BE2C (cell line): ENCODE measurements around the gene ZBTB25.

Experiments used
- DNase-seq: peaks from one replicate; pipeline ENCODE4 v3.0.0-alpha.2; 2020
- H3K27me3 ChIP-seq: fragments of 250-450 bp; sonication (Bioruptor Pico); 2 replicates; pipeline ENCODE4 v1.5.1; 2020; ENCODE audit warnings: mild to moderate bottlenecking
- H3K36me3 ChIP-seq: fragments of 250-450 bp; sonication (Bioruptor Pico); 2 replicates; pipeline ENCODE4 v1.5.1; 2020; ENCODE audit warnings: mild to moderate bottlenecking
- H3K4me1 ChIP-seq: fragments of 250-450 bp; sonication (Bioruptor Pico); 2 replicates; pipeline ENCODE4 v1.5.1; 2020
- H3K4me3 ChIP-seq: 2 replicates; pipeline ENCODE4 v1.5.1; 2011; ENCODE audit warnings: low read depth, low read length
- H3K9me3 ChIP-seq: fragments of 250-450 bp; sonication (Bioruptor Pico); 2 replicates; pipeline ENCODE4 v1.5.1; 2020
- TF ChIP-seq, protein P1 (sequence below): IDR thresholded peaks from 2 replicates; pipeline ENCODE4 v1.5.1; 2012; ENCODE audit warnings: mild to moderate bottlenecking, low read depth, low read length

The ZBTB25 gene

GRCh38 chr14:64516969-64517368 lies 13.3 kb upstream of the ZBTB25 start:
- peaks cover 4% of the 10 kb centered on the region; the same call in 1 of the 2 replicates for H3K4me1 ChIP-seq
- TF ChIP-seq, protein P1, sequence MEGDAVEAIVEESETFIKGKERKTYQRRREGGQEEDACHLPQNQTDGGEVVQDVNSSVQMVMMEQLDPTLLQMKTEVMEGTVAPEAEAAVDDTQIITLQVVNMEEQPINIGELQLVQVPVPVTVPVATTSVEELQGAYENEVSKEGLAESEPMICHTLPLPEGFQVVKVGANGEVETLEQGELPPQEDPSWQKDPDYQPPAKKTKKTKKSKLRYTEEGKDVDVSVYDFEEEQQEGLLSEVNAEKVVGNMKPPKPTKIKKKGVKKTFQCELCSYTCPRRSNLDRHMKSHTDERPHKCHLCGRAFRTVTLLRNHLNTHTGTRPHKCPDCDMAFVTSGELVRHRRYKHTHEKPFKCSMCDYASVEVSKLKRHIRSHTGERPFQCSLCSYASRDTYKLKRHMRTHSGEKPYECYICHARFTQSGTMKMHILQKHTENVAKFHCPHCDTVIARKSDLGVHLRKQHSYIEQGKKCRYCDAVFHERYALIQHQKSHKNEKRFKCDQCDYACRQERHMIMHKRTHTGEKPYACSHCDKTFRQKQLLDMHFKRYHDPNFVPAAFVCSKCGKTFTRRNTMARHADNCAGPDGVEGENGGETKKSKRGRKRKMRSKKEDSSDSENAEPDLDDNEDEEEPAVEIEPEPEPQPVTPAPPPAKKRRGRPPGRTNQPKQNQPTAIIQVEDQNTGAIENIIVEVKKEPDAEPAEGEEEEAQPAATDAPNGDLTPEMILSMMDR: no peak
- H3K9me3 ChIP-seq: no peaks in the 10 kb centered on the region
- DNase-seq: no peak
- H3K27me3 ChIP-seq: no peaks in the 10 kb centered on the region
- peaks cover 12% of the 10 kb centered on the region for H3K36me3 ChIP-seq
- H3K4me3 ChIP-seq: no peak overlapping the region

GRCh38 chr14:64515053-64515452 lies 11.4 kb upstream of the ZBTB25 start:
- no peaks in the 10 kb centered on the region for H3K9me3 ChIP-seq
- TF ChIP-seq, protein P1: no peak
- peaks cover 15% of the 10 kb centered on the region; the same call in 1 of the 2 replicates for H3K4me1 ChIP-seq
- DNase-seq: no peak
- no peak overlapping the region for H3K4me3 ChIP-seq
- H3K27me3 ChIP-seq: no peaks in the 10 kb centered on the region
- H3K36me3 ChIP-seq: peaks cover 2% of the 10 kb centered on the region; the same call in 1 of the 2 replicates

GRCh38 chr14:64513271-64513670 lies 9.6 kb upstream of the ZBTB25 start:
- peaks cover 16% of the 10 kb centered on the region; the same call in 1 of the 2 replicates for H3K4me1 ChIP-seq

DNA sequence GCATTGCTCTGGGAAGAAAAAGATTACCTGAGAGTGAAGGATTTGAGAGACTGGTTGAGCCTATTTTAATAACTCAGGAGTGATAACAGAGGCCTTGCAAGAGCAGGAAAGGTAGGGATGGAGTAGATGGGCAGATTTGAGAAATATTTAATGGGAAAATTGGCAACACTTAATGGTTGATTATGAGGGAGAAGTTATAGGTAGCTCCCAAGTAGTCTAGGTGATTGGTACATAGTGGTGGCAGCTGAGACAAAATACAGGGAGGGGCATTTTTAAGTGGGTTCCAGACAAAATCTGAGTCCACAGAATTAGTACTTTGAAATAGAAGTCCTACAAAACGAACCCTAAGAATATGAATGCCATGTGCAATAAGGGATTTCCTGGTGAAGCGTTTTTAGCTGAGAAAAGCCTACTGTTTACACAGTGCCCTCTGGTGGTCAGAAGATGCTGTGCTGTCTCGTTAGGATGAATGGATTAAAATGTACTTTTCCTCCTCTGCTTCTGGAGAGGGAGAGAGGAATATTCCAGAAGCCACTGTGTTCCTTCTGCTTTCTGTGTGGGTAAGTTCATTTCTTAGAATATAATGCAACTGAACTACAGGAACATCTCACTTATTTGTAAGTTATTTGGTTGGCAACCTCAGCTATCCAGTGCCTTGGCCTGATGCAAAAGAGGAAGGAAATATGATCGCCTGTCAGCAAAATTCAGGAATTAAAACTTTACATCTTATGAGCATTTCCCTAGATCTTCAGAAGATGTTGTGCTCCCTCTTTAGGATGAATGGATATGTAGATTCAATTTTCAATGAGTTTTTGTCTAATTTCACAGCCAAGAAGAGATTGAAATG lies 7.4 kb upstream of the ZBTB25 start:
- TF ChIP-seq, protein P1: peak; percentile 99
- H3K27me3 ChIP-seq: no peaks in the 10 kb centered on the region
- DNase-seq: peak; percentile 72
- H3K36me3 ChIP-seq: peaks cover 2% of the 10 kb centered on the region; the same call in 1 of the 2 replicates
- H3K4me1 ChIP-seq: peaks cover 22% of the 10 kb centered on the region; the same call in 1 of the 2 replicates
- no peaks in the 10 kb centered on the region for H3K9me3 ChIP-seq
- H3K4me3 ChIP-seq: no peak overlapping the region

More at GRCh38 chr14:64513271-64513670, 9.6 kb upstream of the ZBTB25 start:
- Histone ChIP-seq H3K4me3 (no peak overlapping the region), H3K27me3 (no peaks in the 10 kb centered on the region), H3K36me3 (peaks cover 2% of the 10 kb centered on the region; the same call in 1 of the 2 replicates), H3K9me3 (no peaks in the 10 kb centered on the region)
- TF ChIP-seq, protein P1: no peak
- no peak for DNase-seq

DNA sequence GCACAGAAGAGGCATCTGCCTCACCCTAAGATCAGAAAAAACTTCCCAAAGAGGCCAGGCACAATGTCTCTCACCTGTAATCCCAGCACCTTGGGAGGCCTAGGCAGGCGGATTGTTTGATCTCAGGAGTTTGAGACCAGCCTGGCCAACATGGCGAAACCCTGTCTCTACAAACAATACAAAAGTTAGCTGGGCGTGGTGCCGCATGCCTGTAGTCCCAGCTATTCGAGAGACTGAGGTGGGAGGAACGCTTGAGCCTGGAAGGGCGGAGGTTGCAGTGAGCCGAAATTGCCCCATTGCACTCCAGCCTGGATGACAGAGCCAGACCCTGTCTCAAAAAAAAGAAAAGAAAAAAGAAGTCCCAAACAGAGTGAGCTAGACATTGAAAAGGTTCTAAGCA lies 5.4 kb upstream of the ZBTB25 start:
- Histone ChIP-seq H3K4me3 (no peak overlapping the region), H3K4me1 (peaks cover 22% of the 10 kb centered on the region; the same call in 1 of the 2 replicates), H3K27me3 (no peaks in the 10 kb centered on the region), H3K9me3 (no peaks in the 10 kb centered on the region), H3K36me3 (peaks cover 2% of the 10 kb centered on the region; the same call in 1 of the 2 replicates)
- DNase-seq: no peak
- TF ChIP-seq, protein P1: no peak
